Renal cortex interstitium (tissue), 11 donors: ENCODE data around the gene TAGLN2. TPM values are rescaled to one million over a fixed set of nuclear protein-coding genes. Genes with fewer than 3 reads are reported as not detected.

Experiments used
- DNase-seq, 11 donors: peaks; one replicate each; pipeline ENCODE4 v3.0.0-alpha.2; 2013; ENCODE audit warnings: low read depth in 9 of 11, low spot score in 4 of 11; ENCODE audit errors: extremely low read depth in 1 of 11
- polyA plus RNA-seq, 3 donors: library from polyadenylated mRNA; unstranded; fragments of 120-200 nt; gene quantifications; one replicate each; pipeline ENCODE4 v1.2.1, GENCODE V29; 2013; ENCODE audit not compliant: insufficient read length in 3 of 3

The TAGLN2 gene
- polyA plus RNA-seq, 3 donors, result 119 to 150 (median 126) TPM

GRCh38 chr1:159895286-159895685 is 30.0 kb downstream of the TAGLN2 start:
- no peak for DNase-seq

- no peak for DNase-seq
These were observed 32.4 kb downstream of the TAGLN2 start for GRCh38 chr1:159892944-159893343.

GRCh38 chr1:159891275-159892157 is 33.8 kb downstream of the TAGLN2 start:
- DNase-seq, result peak in 8 of 11 donors; percentile 62 to 79 (median 66)

- no peak for DNase-seq
These were observed 34.9 kb downstream of the TAGLN2 start for GRCh38 chr1:159890390-159890789.

GRCh38 chr1:159889821-159890252 is 35.5 kb downstream of the TAGLN2 start:
- peak in 1 of 11 donors; percentile 38 for DNase-seq

GRCh38 chr1:159889202-159889601 is 36.1 kb downstream of the TAGLN2 start:
- no peak for DNase-seq

- no peak for DNase-seq
These were observed 41.0 kb downstream of the TAGLN2 start for GRCh38 chr1:159884296-159884695.

GRCh38 chr1:159883134-159883533 is 42.2 kb downstream of the TAGLN2 start:
- no peak for DNase-seq

GRCh38 chr1:159882527-159882862 is 42.8 kb downstream of the TAGLN2 start:
- DNase-seq, result no peak

- peak in 9 of 11 donors; percentile 45 to 77 (median 56) for DNase-seq
These were observed 43.4 kb downstream of the TAGLN2 start for GRCh38 chr1:159881622-159882526.

GRCh38 chr1:159880430-159880829 is 44.9 kb downstream of the TAGLN2 start:
- DNase-seq, result no peak

- no peak for DNase-seq
These were observed 45.3 kb downstream of the TAGLN2 start for GRCh38 chr1:159879977-159880376.

GRCh38 chr1:159879136-159879535 is 46.2 kb downstream of the TAGLN2 start:
- DNase-seq, result no peak

- no peak for DNase-seq
These were observed 47.4 kb downstream of the TAGLN2 start for GRCh38 chr1:159877695-159878444.

GRCh38 chr1:159873530-159874143 is 51.7 kb downstream of the TAGLN2 start:
- no peak for DNase-seq

GRCh38 chr1:159872891-159873290 is 52.4 kb downstream of the TAGLN2 start:
- DNase-seq, result peak in 1 of 11 donors; percentile 16

- no peak for DNase-seq
These were observed 54.6 kb downstream of the TAGLN2 start for GRCh38 chr1:159870704-159871103.

- no peak for DNase-seq
These were observed 55.7 kb downstream of the TAGLN2 start for GRCh38 chr1:159869607-159870006.

- DNase-seq, result no peak
These were observed 56.1 kb downstream of the TAGLN2 start for GRCh38 chr1:159869173-159869572.
